Measurements from ENCODE around the gene CYP2A6. TPM values are rescaled to one million over a fixed set of nuclear protein-coding genes. Genes with fewer than 3 reads are reported as not detected.

The CYP2A6 gene
- total RNA-seq, 2 donors from 2014 or later: not detected

DNA sequence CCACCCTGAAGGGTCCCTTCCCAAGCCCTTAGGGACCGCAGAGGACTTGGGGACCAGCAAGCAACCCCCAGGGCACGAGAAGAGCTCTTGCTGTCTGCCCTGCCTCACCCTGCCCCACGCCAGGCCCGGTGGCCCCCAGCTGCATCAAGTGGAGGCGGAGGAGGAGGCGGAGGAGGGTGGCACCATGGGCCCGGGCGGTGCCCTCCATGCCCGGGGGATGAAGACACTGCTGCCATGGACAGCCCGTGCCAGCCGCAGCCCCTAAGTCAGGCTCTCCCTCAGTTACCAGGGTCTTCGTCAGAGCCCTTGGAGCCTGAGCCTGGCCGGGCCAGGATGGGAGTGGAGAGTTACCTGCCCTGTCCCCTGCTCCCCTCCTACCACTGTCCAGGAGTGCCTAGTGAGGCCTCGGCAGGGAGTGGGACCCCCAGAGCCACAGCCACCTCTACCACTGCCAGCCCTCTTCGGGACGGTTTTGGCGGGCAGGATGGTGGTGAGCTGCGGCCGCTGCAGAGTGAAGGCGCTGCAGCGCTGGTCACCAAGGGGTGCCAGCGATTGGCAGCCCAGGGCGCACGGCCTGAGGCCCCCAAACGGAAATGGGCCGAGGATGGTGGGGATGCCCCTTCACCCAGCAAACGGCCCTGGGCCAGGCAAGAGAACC lies 49.8 kb downstream of the CYP2A6 start:
- H3K27me3 Mint-ChIP-seq (ENCODE audit: insufficient read depth): no peaks in the 10 kb centered on the region
- H3K4me1 Mint-ChIP-seq: peaks cover 50% of the 10 kb centered on the region
- DNase-seq: no peak
- H3K4me1 ChIP-seq (ENCODE audit: control insufficient read depth, insufficient read depth, low read length): peaks cover 29% of the 10 kb centered on the region
- peaks cover 38% of the 10 kb centered on the region for H3K36me3 Mint-ChIP-seq (ENCODE audit: low read depth)
- peak overlapping the region; percentile 92 for H3K9ac ChIP-seq (ENCODE audit: extremely low read depth, low read length, poor library complexity, severe bottlenecking)
- TF ChIP-seq, protein P1, sequence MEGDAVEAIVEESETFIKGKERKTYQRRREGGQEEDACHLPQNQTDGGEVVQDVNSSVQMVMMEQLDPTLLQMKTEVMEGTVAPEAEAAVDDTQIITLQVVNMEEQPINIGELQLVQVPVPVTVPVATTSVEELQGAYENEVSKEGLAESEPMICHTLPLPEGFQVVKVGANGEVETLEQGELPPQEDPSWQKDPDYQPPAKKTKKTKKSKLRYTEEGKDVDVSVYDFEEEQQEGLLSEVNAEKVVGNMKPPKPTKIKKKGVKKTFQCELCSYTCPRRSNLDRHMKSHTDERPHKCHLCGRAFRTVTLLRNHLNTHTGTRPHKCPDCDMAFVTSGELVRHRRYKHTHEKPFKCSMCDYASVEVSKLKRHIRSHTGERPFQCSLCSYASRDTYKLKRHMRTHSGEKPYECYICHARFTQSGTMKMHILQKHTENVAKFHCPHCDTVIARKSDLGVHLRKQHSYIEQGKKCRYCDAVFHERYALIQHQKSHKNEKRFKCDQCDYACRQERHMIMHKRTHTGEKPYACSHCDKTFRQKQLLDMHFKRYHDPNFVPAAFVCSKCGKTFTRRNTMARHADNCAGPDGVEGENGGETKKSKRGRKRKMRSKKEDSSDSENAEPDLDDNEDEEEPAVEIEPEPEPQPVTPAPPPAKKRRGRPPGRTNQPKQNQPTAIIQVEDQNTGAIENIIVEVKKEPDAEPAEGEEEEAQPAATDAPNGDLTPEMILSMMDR (conservative IDR thresholded peaks at IDR 0.05): no peak
- no peaks in the 10 kb centered on the region for H3K9me3 ChIP-seq (ENCODE audit: control insufficient read depth, low read length)
- peak overlapping the region; percentile 91 for H3K4me3 Mint-ChIP-seq
- no peak overlapping the region for H3K27ac ChIP-seq (ENCODE audit: low read depth, low read length)
- peak overlapping the region; percentile 94 for H3K4me3 ChIP-seq (ENCODE audit: low read length)
- 90 to 98% methylated on average over 17 to 27 of the region's 27 CpGs for WGBS, 2 experiments (ENCODE audit: insufficient coverage in 1 of 2, insufficient read length in 1 of 2)
- H3K27ac Mint-ChIP-seq: peak overlapping the region; percentile 92
- no peaks in the 10 kb centered on the region for H3K9me3 Mint-ChIP-seq
- H3K27me3 ChIP-seq (ENCODE audit: control insufficient read depth, insufficient read depth, low read length, poor library complexity, severe bottlenecking): no peaks in the 10 kb centered on the region
- peaks cover 54% of the 10 kb centered on the region for H3K36me3 ChIP-seq (ENCODE audit: control insufficient read depth, insufficient read depth, low read length)

DNA sequence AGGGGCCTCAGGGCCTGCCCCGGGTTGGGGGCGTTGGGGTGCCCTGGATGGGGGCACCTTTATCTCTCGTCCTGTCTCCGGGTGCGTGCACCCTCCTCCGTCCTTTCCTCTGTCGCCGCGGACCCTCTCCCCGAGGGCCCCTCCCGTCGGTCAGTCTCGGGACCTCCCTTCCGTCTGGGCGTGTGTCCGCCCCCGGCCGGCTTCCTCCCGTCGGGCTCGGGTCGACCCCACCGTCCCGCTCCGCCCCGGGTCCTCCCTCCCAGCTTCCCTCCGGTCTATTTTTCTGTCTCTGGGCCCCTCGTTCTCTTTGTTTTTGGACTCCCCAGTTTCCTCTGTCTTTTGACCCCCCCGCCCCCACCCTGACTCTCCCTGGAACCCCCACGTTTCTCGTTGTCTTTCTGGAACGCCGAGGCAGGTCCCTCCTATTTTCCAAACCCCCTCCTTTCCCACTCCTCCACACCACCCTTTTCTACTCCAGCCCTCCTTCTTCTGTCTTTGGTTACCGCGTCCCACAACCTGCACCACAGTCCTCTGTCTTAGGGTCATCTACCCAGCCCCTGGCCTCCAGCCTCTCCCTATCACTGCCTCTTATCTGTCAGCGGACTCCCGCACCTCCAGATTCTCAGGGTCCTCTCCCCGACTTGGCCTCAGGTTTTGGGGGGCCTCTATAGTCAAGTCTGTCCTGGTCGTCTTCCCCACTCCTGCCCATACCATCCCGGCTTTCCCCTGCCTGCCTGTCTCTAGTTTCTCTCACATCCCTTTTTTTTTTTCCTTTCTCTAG lies 50.5 kb downstream of the CYP2A6 start:
- H3K9me3 Mint-ChIP-seq: no peaks in the 10 kb centered on the region
- H3K36me3 ChIP-seq (ENCODE audit: control insufficient read depth, insufficient read depth, low read length): peaks cover 47% of the 10 kb centered on the region
- no peaks in the 10 kb centered on the region for H3K27me3 ChIP-seq (ENCODE audit: control insufficient read depth, insufficient read depth, low read length, poor library complexity, severe bottlenecking)
- H3K4me1 ChIP-seq (ENCODE audit: control insufficient read depth, insufficient read depth, low read length): peaks cover 29% of the 10 kb centered on the region
- TF ChIP-seq, protein P1 (conservative IDR thresholded peaks at IDR 0.05): no peak
- H3K9me3 ChIP-seq (ENCODE audit: control insufficient read depth, low read length): no peaks in the 10 kb centered on the region
- peak overlapping the region; percentile 94 for H3K4me3 ChIP-seq (ENCODE audit: low read length)
- no peaks in the 10 kb centered on the region for H3K27me3 Mint-ChIP-seq (ENCODE audit: insufficient read depth)
- peak overlapping the region; percentile 92 for H3K9ac ChIP-seq (ENCODE audit: extremely low read depth, low read length, poor library complexity, severe bottlenecking)
- H3K27ac Mint-ChIP-seq: peak overlapping the region; percentile 92
- 4 to 20% methylated on average over 12 to 40 of the region's 40 CpGs for WGBS, 2 experiments (ENCODE audit: insufficient coverage in 1 of 2, insufficient read length in 1 of 2)
- peaks cover 33% of the 10 kb centered on the region for H3K36me3 Mint-ChIP-seq (ENCODE audit: low read depth)
- no peak overlapping the region for H3K27ac ChIP-seq (ENCODE audit: low read depth, low read length)
- no peak for DNase-seq
- peak overlapping the region; percentile 91 for H3K4me3 Mint-ChIP-seq
- H3K4me1 Mint-ChIP-seq: peaks cover 44% of the 10 kb centered on the region

DNA sequence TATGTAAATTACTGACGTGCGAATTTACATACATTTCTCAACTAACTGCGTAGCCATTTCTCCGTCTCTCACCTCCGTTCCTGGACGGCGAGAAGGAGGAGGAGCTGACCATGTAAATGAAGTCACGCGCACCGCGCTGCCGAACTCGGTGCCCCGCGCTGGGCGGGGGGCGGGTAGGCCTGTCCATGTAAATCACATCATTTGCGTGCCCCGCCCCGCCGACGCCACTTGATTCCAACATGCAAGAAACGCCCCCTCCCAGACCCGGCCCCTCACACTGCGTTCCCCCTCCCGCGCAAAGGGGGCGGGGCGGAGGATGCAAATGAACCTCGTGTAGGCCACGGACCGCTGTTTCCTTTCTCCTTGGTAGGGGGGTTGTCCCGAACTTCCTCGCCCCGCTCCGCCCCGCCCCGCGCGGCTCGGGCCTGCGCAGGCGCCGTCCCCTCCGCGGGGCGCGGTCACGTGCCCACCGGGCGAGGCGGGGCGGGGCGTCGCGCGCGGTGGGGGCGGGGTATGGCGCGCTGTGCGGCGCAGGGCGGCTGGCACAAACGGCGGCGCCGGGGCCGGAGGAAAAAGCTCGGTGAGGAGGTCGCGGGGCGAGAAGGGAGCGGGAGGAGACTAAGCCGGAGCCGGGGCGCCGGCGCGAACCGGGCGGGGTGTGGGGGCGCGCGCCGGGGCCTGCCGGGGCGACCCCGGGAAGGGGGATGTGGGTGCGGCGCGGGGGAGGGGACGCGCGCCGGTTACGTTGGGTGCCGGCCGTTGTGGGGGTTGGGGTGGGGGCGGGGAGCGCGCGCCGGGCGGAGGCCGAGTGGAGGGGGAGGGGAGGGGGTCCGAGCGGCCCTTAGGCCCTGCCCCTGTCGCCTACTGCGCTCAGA lies 51.3 kb downstream of the CYP2A6 start, which contains the start of gene EGLN2:
EGLN2 (plus strand) TSS at position 509 of the 875 bp plus-strand sequence. CDS start 1,382 bp downstream, outside the sequence.
- peaks cover 39% of the 10 kb centered on the region for H3K36me3 ChIP-seq (ENCODE audit: control insufficient read depth, insufficient read depth, low read length)
- Mint-ChIP-seq H3K27me3 (ENCODE audit: insufficient read depth) (no peaks in the 10 kb centered on the region), H3K4me3 (peak within 1 kb of the TSS; percentile 91), H3K36me3 (ENCODE audit: low read depth) (peaks cover 28% of the 10 kb centered on the region), H3K9me3 (no peaks in the 10 kb centered on the region), H3K4me1 (peaks cover 36% of the 10 kb centered on the region), H3K27ac (peak within 1 kb of the TSS; percentile 100)
- TF ChIP-seq, protein P1 (conservative IDR thresholded peaks at IDR 0.05): no peak
- no peaks in the 10 kb centered on the region for H3K27me3 ChIP-seq (ENCODE audit: control insufficient read depth, insufficient read depth, low read length, poor library complexity, severe bottlenecking)
- peaks cover 24% of the 10 kb centered on the region for H3K4me1 ChIP-seq (ENCODE audit: control insufficient read depth, insufficient read depth, low read length)
- DNase-seq: peak; percentile 100
- peak within 1 kb of the TSS; percentile 94 for H3K4me3 ChIP-seq (ENCODE audit: low read length)
- peak within 1 kb of the TSS; percentile 92 for H3K9ac ChIP-seq (ENCODE audit: extremely low read depth, low read length, poor library complexity, severe bottlenecking)
- peak within 1 kb of the TSS; percentile 85 for H3K27ac ChIP-seq (ENCODE audit: low read depth, low read length)
- 0 to 1% methylated on average over 8 to 81 of the region's 110 CpGs for WGBS, 2 experiments (ENCODE audit: insufficient coverage in 1 of 2, insufficient read length in 1 of 2)
- no peaks in the 10 kb centered on the region for H3K9me3 ChIP-seq (ENCODE audit: control insufficient read depth, low read length)
